HepG2 (cell line): ENCODE results near the gene TWIST2. TPM values are rescaled to one million over a fixed set of nuclear protein-coding genes. Genes with fewer than 3 reads are reported as not detected.

ENCODE experiments used
- ATAC-seq: fragments of 200-7000 bp; cut with Tn5 transposase; 3 replicates; pipeline ENCODE4 v1.9.1; 2020; ENCODE audit warnings: mild to moderate bottlenecking, moderate library complexity
- BruUV-seq: library from RNA; stranded (reverse); fragments of 400-500 nt; replicated peaks from 2 replicates; lab custom pipeline; 2021; lab: Mats Ljungman, UMichigan
- CTCF ChIA-PET: fragments of 300-600 bp; formaldehyde crosslinking; extraction: SDS; loops from one replicate; lab custom pipeline; 2021; ENCODE audit warnings: low total read pairs, inconsistent platforms, low intra/inter-chr PET ratio; lab: Yijun Ruan, JAX
- POLR2A ChIA-PET: fragments of 350-600 bp; sonication (Branson Sonifier 250); formaldehyde crosslinking; loops from one replicate; lab custom pipeline; 2020; ENCODE audit warnings: antibody characterized with exemption, inconsistent platforms; lab: Yijun Ruan, JAX
- DNase-seq: peaks from one replicate; pipeline ENCODE4 v3.0.0-alpha.2; 2015; ENCODE audit warnings: low spot score
- FAIRE-seq: peaks from 3 replicates; lab custom pipeline; 2011; peaks lifted over from hg19 to GRCh38; lab: Jason Lieb, UNC
- H2AFZ ChIP-seq: one replicate; pipeline ENCODE4 v1.6.1; 2011; ENCODE audit warnings: low read length, inconsistent platforms
- H3K27ac ChIP-seq: fragments of 300-600 bp; 3 replicates; pipeline ENCODE4 v1.8.0; 2011; ENCODE audit warnings: mixed run types, mild to moderate bottlenecking, mixed read lengths, low read length, inconsistent platforms; ENCODE audit not compliant: insufficient read depth; ENCODE audit errors: extremely low read length
- H3K27me3 ChIP-seq, 2 experiments: fragments of 200-600 bp in 1 of 2; 2 replicates in 1 of 2; 3 replicates in 1 of 2; pipeline versions ENCODE4 v1.6.0 to v1.8.0; 2011; ENCODE audit warnings: low read length in 2 of 2, mild to moderate bottlenecking in 2 of 2, moderate library complexity in 2 of 2, inconsistent platforms in 1 of 2; ENCODE audit not compliant: insufficient read depth in 2 of 2, control insufficient read depth in 1 of 2
- H3K36me3 ChIP-seq, 2 experiments: fragments of 200-600 bp in 1 of 2; replicated peaks in 1 of 2; 2 replicates in 1 of 2; 3 replicates in 1 of 2; pipeline versions ENCODE4 v1.5.1 to v1.8.0; 2011; ENCODE audit warnings: low read length in 2 of 2, inconsistent platforms in 1 of 2; ENCODE audit not compliant: insufficient read depth in 2 of 2, control insufficient read depth in 1 of 2
- H3K4me1 ChIP-seq: 2 replicates; pipeline ENCODE4 v1.5.1; 2012; ENCODE audit warnings: low read length, inconsistent platforms; ENCODE audit not compliant: insufficient read depth
- H3K4me2 ChIP-seq: 2 replicates; pipeline ENCODE4 v1.6.0; 2011; ENCODE audit warnings: low read depth, low read length, inconsistent platforms
- H3K4me3 ChIP-seq, 3 experiments: fragments of 200-600 bp in 1 of 3; sonication (generic), shearing (Covaris generic) in 1 of 3; replicated peaks in 1 of 3; 2 replicates each; pipeline ENCODE4 v1.5.1; 2011 to 2016; ENCODE audit warnings: low read length in 3 of 3, inconsistent platforms in 2 of 3, low read depth in 2 of 3, mild to moderate bottlenecking in 2 of 3, control low read depth in 1 of 3, mixed read lengths in 1 of 3; ENCODE audit not compliant: insufficient read depth in 1 of 3
- H3K79me2 ChIP-seq: one replicate; pipeline ENCODE4 v1.6.1; 2011; ENCODE audit warnings: low read length, inconsistent platforms; ENCODE audit not compliant: insufficient read depth
- H3K9ac ChIP-seq: 2 replicates; pipeline ENCODE4 v1.6.0; 2011; ENCODE audit warnings: mild to moderate bottlenecking, low read depth, low read length, inconsistent platforms; ENCODE audit not compliant: insufficient read depth
- H3K9me3 ChIP-seq: 2 replicates; pipeline ENCODE4 v1.5.1; 2012; ENCODE audit warnings: mild to moderate bottlenecking, low read length
- H4K20me1 ChIP-seq: 2 replicates; pipeline ENCODE4 v1.6.0; 2011; ENCODE audit warnings: inconsistent platforms, mild to moderate bottlenecking, low read length, moderate library complexity; ENCODE audit not compliant: insufficient read depth
- DBP ChIP-seq: sonication (generic); formaldehyde crosslinking; IDR thresholded peaks from 2 replicates; pipeline ENCODE4 v1.4.0; 2020; ENCODE audit warnings: missing genetic modification reagents; ENCODE audit errors: not compliant biosample characterization
- HDAC2 ChIP-seq: sonication (generic); formaldehyde crosslinking; IDR thresholded peaks from 2 replicates; pipeline ENCODE4 v1.4.0; 2020; ENCODE audit warnings: missing genetic modification reagents
- HOMEZ ChIP-seq: IDR thresholded peaks from 2 replicates; pipeline ENCODE4 v1.6.1; 2016; ENCODE audit warnings: low read depth
- NCOR1 ChIP-seq: fragments of 200-600 bp; sonication (generic); IDR thresholded peaks from 2 replicates; pipeline ENCODE4 v1.7.0; 2017; ENCODE audit warnings: antibody characterized with exemption, low read length, borderline replicate concordance
- RNF219 ChIP-seq: sonication (generic); formaldehyde crosslinking; IDR thresholded peaks from 2 replicates; pipeline ENCODE4 v1.5.0; 2020; ENCODE audit warnings: mild to moderate bottlenecking, missing genetic modification reagents
- ZNF317 ChIP-seq: sonication (generic); formaldehyde crosslinking; IDR thresholded peaks from 2 replicates; pipeline ENCODE4 v1.5.0; 2020; ENCODE audit warnings: mild to moderate bottlenecking, missing genetic modification reagents
- ZNF326 ChIP-seq: sonication (generic); formaldehyde crosslinking; IDR thresholded peaks from 2 replicates; pipeline ENCODE4 v1.4.0; 2020; ENCODE audit warnings: missing genetic modification reagents, borderline replicate concordance
- ZNF589 ChIP-seq: sonication (generic); formaldehyde crosslinking; conservative IDR thresholded peaks from 2 replicates; pipeline ENCODE4 v1.8.0; 2022; ENCODE audit warnings: mild to moderate bottlenecking, moderate library complexity, missing genetic modification reagents
- ZNF737 ChIP-seq: sonication (generic); formaldehyde crosslinking; IDR thresholded peaks from 2 replicates; pipeline ENCODE4 v1.5.0; 2020; ENCODE audit warnings: missing genetic modification reagents, mild to moderate bottlenecking, borderline replicate concordance
- WGBS: methylation state at CpG from one replicate; pipeline ENCODE4 v1.1.6; 2017; ENCODE audit warnings: low lambda C conversion rate; 5-methylcytosine and 5-hydroxymethylcytosine counted together
- in situ Hi-C: cut with HindIII; loops from 2 replicates; pipeline ENCODE4 v1.10.0; 2017; ENCODE audit warnings: low pct_unique_long_range_greater_than_20kb; ENCODE audit not compliant: extremely low pct_ligation_motif_present
- intact Hi-C: fragments of 100-400 bp; cut with micrococcal nuclease; formaldehyde crosslinking; loops from one replicate; pipeline ENCODE4 v1.10.0; 2022; ENCODE audit not compliant: unreplicated experiment
- polyA plus RNA-seq, 8 experiments: library from polyadenylated mRNA; depleted of rRNA in 3 of 8; stranded (reverse) in 7 of 8; unstranded in 1 of 8; fragments of >200 nt; fragmentation: Illumina TruSeq in 4 of 8; extraction: Trizol in 4 of 8; gene quantifications; 2 replicates each; pipeline versions ENCODE4 v1.2.1 to v1.2.3, GENCODE V29; 2011 to 2016; ENCODE audit warnings: low read depth in 4 of 8, missing spikeins in 1 of 8, mixed read lengths in 1 of 8; ENCODE audit not compliant: insufficient read depth in 1 of 8
- total RNA-seq, 5 experiments: library from RNA; depleted of rRNA; stranded (reverse); fragments of >200 nt; fragmentation: Illumina TruSeq; extraction: Trizol; gene quantifications; 2 replicates each; pipeline ENCODE4 v1.2.3, GENCODE V29; 2016; ENCODE audit warnings: low read depth in 1 of 5

TWIST2 gene
- total and polyA plus RNA-seq, 2 of the 13 experiments (the other 11 are each of a cell fraction or from before 2014, with no cell fraction given), result 0.08 to 0.11 TPM

GRCh38 chr2:238861766-238862315, 14.0 kb downstream of the TWIST2 start:
- no peak overlapping the region for H3K9ac ChIP-seq
- intact Hi-C loops, result no loop called here
- no peak overlapping the region for H2AFZ ChIP-seq
- H3K27ac ChIP-seq, result no peak overlapping the region
- H3K36me3 ChIP-seq, result no peaks in the 10 kb centered on the region
- POLR2A ChIA-PET, result no interaction called here
- TF ChIP-seq HDAC2 (no peak), ZNF589 (0 out of 2 replicates have a peak, but pooled peaks have one; percentile 12)
- no TSS peak for BruUV-seq
- no peaks in the 10 kb centered on the region for H4K20me1 ChIP-seq
- CTCF ChIA-PET, result no interaction called here
- peaks cover 32% of the 10 kb centered on the region for H3K4me1 ChIP-seq
- FAIRE-seq (no peak), ATAC-seq (no peak), DNase-seq (no peak)
- no peak overlapping the region for H3K4me2 ChIP-seq
- H3K4me3 ChIP-seq, result no peak overlapping the region
- peaks cover 0 to 18% of the 10 kb centered on the region in 2 experiments; a peak in 3 of 5 replicates for H3K27me3 ChIP-seq
- 95% methylated on average over 10 of the region's 10 CpGs for WGBS
- no peaks in the 10 kb centered on the region for H3K79me2 ChIP-seq
- H3K9me3 ChIP-seq, result no peaks in the 10 kb centered on the region
- in situ Hi-C loops, result no loop called here

GRCh38 chr2:238862701-238863100, 14.8 kb downstream of the TWIST2 start:
- TF ChIP-seq NCOR1 (no peak), DBP (no peak), ZNF317 (CRISPR knock-in tag) (no peak), ZNF326 (no peak), ZNF737 (CRISPR knock-in tag) (no peak), HOMEZ (CRISPR knock-in tag) (no peak), RNF219 (no peak)
- TF ChIP-seq, all 625 proteins: peak for 0
- H3K4me3 ChIP-seq, result no peak overlapping the region
- H3K27me3 ChIP-seq, result peaks cover 0 to 10% of the 10 kb centered on the region in 2 experiments; a peak in 1 of 5 replicates
- no peaks in the 10 kb centered on the region for H4K20me1 ChIP-seq
- H3K9ac ChIP-seq, result no peak overlapping the region
- ChIA-PET POLR2A (no interaction called here), CTCF (no interaction called here)
- no TSS peak for BruUV-seq
- H3K4me2 ChIP-seq, result no peak overlapping the region
- intact Hi-C loops (no loop called here), in situ Hi-C loops (no loop called here)
- H3K27ac ChIP-seq, result no peak overlapping the region
- no peaks in the 10 kb centered on the region for H3K79me2 ChIP-seq
- ATAC-seq, result no peak
- peaks cover 41% of the 10 kb centered on the region for H3K4me1 ChIP-seq
- no peak for DNase-seq
- 79% methylated on average over 5 of the region's 5 CpGs for WGBS
- H2AFZ ChIP-seq, result no peak overlapping the region
- H3K9me3 ChIP-seq, result no peaks in the 10 kb centered on the region
- no peaks in the 10 kb centered on the region for H3K36me3 ChIP-seq
- FAIRE-seq, result no peak
